OCI-LY3 (cell line): ENCODE measurements around the gene POP4.

Experiments used
- CTCF ChIP-seq: fragments of 200-600, 300-600 bp; sonication (generic); IDR thresholded peaks from 2 replicates; pipeline ENCODE4 v1.5.1; 2014; ENCODE audit warnings: antibody characterized with exemption, low read length, low read depth
- EZH2phosphoT487 ChIP-seq: fragments of 200-600 bp; shearing (Covaris generic); IDR thresholded peaks from 2 replicates; pipeline ENCODE4 v1.6.1; 2018; ENCODE audit warnings: antibody characterized with exemption, mixed run types, low read depth

GRCh38 chr19:29564574-29565005 is 41.5 kb upstream of the POP4 start:
- TF ChIP-seq CTCF (no peak), EZH2phosphoT487 (no peak)
